SK-N-SH treated with all-trans-retinoic acid at 6 μM for 48 hours (cell line): ENCODE measurements around the gene DDX1.

Experiments used
- CSDC2 ChIP-seq: fragments of 250-450 bp; sonication (Bioruptor Pico); IDR thresholded peaks from 2 replicates; pipeline ENCODE4 v1.5.0; 2020; ENCODE audit warnings: mild to moderate bottlenecking, moderate library complexity
- ZC3H10 ChIP-seq: fragments of 250-450 bp; sonication (Bioruptor Pico); IDR thresholded peaks from 2 replicates; pipeline ENCODE4 v1.5.1; 2021; ENCODE audit warnings: mild to moderate bottlenecking, moderate library complexity
- ZFP3 ChIP-seq: fragments of 250-450 bp; sonication (Bioruptor Pico); IDR thresholded peaks from 2 replicates; pipeline ENCODE4 v1.5.0; 2020; ENCODE audit warnings: mild to moderate bottlenecking, moderate library complexity
- ZNF8 ChIP-seq: fragments of 450-650 bp; formaldehyde crosslinking; IDR thresholded peaks from 2 replicates; pipeline ENCODE4 v1.5.0; 2020; ENCODE audit warnings: mild to moderate bottlenecking, moderate library complexity

DNA sequence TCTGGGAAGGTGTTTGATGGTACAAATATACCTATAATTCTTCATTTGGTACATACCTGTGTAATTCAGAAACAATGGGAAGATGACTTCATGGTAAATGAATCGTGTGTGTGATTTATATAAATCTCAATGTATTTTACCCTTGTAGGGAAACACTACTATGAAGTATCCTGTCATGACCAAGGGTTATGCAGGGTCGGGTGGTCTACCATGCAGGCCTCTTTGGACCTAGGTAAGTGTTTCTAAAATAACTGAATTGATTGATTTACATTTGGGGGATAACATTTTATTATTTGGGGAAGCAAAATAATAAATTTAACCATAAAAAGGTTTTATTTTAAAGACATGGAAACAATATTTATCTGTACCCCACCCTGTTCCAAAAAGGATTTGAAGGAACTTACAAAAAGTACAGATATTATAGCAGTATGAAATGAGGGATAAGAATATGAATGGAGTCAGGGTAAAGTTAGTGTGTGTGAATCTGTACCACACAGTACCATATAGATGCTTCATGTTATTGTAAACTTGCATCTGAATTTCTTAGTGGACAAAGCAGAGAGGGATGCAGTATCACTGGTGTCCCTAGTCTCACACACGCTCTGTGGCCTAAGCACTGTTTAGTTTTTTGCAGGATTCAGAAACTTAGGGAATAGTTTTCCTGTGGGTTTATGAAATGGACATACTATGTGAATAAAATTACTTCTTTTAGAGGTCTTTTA lies 11.5 kb downstream of the DDX1 start:
- no peak for TF ChIP-seq ZC3H10
- no peak for TF ChIP-seq ZNF8
- TF ChIP-seq ZFP3 (CRISPR knock-in tag), result no peak
- no peak for TF ChIP-seq CSDC2 (CRISPR knock-in tag)
